Esophagus mucosa (tissue), 1 donor: ENCODE measurements around the gene NFKBIZ. TPM values are rescaled to one million over a fixed set of nuclear protein-coding genes. Genes with fewer than 3 reads are reported as not detected.

Source experiments
- ATAC-seq: fragments of 200-7000 bp; cut with Tn5 transposase; one replicate; pipeline ENCODE4 v1.9.1; 2020
- total RNA-seq: library from RNA; stranded (reverse); gene quantifications from one replicate; pipeline ENCODE4 v1.2.4, GENCODE V29; 2023
- donor health status: DM: yes; HTN: yes; CAD: no.

The NFKBIZ gene, protein sequence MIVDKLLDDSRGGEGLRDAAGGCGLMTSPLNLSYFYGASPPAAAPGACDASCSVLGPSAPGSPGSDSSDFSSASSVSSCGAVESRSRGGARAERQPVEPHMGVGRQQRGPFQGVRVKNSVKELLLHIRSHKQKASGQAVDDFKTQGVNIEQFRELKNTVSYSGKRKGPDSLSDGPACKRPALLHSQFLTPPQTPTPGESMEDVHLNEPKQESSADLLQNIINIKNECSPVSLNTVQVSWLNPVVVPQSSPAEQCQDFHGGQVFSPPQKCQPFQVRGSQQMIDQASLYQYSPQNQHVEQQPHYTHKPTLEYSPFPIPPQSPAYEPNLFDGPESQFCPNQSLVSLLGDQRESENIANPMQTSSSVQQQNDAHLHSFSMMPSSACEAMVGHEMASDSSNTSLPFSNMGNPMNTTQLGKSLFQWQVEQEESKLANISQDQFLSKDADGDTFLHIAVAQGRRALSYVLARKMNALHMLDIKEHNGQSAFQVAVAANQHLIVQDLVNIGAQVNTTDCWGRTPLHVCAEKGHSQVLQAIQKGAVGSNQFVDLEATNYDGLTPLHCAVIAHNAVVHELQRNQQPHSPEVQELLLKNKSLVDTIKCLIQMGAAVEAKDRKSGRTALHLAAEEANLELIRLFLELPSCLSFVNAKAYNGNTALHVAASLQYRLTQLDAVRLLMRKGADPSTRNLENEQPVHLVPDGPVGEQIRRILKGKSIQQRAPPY
- 56.3 TPM for total RNA-seq

- ATAC-seq: peak; percentile 93
These were observed at the start of gene NFKBIZ for GRCh38 chr3:101848754-101849713. NFKBIZ (plus strand) TSS chr3:101849514; CDS start chr3:101849629, 115 bp downstream.

DNA sequence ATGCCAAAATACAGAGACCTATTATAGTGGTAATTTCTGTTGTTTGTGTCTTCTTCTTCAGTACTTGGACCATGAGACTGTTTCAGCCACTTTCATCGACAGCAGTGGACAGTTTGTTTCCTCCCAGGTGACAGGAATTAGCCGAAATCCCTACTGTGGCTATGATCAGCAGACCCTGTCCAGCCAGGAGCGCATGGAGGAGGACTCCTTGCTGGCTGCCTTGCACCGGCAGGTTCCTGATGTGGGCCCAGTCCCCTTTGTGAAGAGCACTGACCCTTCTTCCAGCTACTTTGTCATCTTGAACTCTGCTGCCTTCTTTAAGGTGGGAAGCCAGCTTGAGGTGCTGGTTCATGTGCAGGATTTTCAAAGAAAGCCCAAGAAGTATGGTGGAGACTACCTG is 48.1 kb upstream of the NFKBIZ start:
- no peak for ATAC-seq

- ATAC-seq: no peak
These were observed 47.1 kb upstream of the NFKBIZ start for GRCh38 chr3:101802179-101802578.

GRCh38 chr3:101803173-101803782 is 46.0 kb upstream of the NFKBIZ start:
- ATAC-seq: peak; percentile 94

- no peak for ATAC-seq
These were observed 45.4 kb upstream of the NFKBIZ start for GRCh38 chr3:101803939-101804338.

GRCh38 chr3:101806491-101806890 is 42.8 kb upstream of the NFKBIZ start:
- ATAC-seq: no peak

- no peak for ATAC-seq
These were observed 41.4 kb upstream of the NFKBIZ start for GRCh38 chr3:101807888-101808287.

DNA sequence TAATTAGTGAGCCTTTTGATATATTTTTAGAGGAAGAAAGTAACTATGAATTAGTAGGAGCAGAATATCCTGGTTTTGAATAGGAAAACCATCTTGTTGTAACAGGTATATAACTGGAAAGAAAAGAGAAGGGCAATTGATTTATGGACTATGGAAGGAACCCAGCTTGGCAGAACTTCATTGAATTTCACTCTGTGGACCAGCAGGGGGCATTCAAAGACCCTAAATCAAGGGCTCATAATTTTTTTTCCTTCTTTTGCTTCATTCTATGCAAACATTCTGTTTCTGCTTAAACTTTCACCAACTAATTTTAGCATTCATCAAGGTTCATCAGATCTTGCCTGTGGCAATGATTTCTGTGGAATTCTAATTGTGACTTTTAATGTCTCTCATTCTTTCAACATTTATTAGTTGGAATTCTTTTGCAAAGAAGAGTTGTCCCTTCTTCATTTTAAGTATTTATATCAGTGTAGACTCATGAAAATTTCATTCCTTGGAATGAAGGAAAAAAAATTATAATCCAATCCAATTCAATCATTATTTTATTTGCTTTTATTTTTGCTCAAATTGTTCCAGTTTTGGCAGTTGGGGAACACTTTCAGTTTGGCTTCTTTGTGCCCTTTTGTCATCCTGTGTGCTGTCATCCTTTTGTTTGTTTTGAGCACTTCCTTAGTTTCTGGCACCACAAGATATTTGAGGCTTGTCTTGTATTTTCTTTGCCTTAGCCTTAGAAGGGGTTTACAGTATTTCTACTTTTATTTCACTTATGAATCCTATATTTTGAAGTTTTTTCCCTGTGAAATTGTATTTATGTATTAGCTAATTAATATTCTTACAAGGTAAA is 39.9 kb upstream of the NFKBIZ start:
- peak; percentile 50 for ATAC-seq

GRCh38 chr3:101810022-101810418 is 39.3 kb upstream of the NFKBIZ start:
- no peak for ATAC-seq

- ATAC-seq: no peak
These were observed 37.4 kb upstream of the NFKBIZ start for GRCh38 chr3:101811875-101812274.

DNA sequence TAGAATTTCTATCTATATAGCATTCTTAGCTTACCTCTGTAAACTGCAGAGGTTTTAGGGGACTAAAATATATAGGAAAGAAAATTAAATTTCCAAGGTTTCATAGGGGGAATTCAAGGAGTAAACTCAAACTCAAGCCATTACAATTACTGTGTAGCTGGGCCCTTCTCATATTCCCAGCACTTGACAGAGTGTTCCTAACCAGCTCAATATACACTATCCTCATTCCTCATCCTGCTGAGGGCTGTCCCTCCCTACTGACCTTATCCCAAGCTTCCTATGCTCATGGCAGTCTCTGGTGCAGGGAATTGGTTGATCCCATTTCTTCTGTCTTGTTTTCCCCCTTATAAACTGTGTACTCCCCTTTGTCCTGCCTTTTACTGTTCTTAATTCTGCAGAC is 36.4 kb upstream of the NFKBIZ start:
- no peak for ATAC-seq

- no peak for ATAC-seq
These were observed 35.4 kb upstream of the NFKBIZ start for GRCh38 chr3:101813817-101814440.

- ATAC-seq: no peak
These were observed 34.5 kb upstream of the NFKBIZ start for GRCh38 chr3:101814835-101815234.

DNA sequence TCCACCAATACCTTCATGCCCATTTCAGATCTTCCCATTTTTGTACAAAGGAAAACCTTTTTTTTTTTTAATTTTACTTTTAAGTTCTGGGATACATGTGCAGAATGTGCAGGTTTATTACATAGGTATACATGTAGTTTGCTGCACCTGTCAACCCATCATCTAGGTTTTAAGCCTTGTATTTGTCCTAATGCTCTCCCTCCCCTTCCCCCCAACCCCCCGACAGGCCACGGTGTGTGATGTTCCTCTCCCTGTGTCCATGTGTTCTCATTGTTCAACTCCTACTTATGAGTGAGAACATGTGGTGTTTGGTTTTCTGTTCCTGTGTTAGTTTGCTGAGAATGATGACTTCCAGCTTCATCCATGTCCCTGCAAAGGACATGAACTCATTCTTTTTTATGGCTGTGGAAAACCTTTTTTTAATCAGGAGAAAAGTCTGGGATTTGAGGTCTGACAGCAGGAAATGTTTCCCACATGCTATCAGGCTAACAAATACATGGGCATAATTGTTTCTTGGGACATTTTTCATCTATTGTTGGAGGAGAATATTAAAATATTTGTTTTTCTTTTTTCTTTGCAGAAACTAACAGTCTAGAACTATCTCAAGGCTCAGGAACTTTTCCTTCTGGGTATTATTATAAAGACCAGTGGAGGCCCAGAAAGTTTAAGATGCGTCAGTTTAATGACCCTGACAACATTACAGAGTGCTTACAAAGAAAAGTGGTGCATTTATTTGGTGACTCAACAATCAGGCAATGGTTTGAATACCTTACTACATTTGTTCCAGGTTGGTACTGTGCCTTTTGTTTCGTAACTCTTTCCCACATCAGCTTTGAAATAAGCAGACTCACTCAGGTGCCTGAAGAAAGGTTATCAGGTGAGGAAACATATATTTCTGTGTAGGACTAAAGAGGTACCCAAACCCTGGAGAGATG is 32.8 kb upstream of the NFKBIZ start:
- peak; percentile 76 for ATAC-seq

DNA sequence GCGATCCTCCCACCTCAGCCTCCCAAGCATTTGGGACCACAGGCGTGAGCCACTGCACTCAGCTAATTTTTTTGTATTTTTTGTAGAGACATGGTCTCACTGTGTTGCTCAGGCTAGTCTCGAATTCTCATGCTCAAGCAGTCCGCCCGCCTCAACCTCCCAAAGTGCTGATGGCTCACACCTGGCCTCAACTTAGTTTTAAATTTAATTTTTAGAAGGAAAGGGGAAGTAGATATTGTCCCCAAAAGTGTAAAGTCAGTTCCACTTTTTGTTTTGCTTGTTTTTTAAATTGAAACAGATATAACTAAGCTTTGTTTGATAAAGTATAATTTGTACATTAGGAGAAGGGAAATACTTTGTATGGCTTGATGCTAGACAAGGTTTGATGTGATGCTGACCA is 31.3 kb upstream of the NFKBIZ start:
- ATAC-seq: no peak

DNA sequence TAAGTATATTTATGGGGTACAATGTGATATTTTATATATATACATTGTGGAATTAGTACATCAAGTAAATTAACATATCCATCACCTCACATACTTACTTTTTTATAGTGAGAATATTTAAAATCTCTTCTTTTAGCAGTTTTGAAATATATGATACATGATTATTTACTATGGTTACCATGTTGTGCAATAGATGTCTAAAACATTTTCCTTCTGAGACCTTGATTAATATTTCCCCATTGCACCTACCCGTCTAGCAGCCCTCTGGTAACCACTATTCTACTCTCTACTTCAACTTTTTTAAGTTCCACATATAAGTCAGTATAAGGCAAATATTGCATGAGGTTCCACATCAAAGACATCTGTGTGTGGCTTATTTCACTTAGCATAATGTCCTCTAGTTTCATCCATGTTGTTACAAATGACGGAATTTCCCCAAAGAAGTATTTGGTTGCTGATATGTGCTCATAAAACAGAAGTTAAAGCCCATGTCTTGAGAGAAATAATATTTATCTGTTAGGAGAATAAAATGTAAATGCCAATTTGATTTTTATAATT is 29.6 kb upstream of the NFKBIZ start:
- ATAC-seq: no peak

DNA sequence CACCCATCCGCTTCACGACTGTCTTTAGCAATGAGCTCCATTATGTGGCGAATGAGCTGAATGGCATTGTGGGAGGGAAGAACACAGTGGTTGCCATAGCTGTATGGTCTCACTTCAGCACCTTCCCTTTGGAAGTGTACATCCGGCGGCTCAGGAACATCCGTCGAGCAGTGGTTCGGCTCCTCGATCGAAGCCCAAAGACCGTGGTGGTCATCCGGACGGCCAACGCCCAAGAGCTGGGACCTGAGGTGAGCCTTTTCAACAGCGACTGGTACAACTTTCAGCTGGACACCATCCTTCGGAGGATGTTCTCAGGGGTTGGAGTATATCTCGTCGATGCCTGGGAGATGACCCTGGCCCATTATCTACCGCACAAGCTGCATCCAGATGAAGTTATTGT is 27.8 kb upstream of the NFKBIZ start:
- no peak for ATAC-seq

GRCh38 chr3:101823525-101823924 is 25.8 kb upstream of the NFKBIZ start:
- no peak for ATAC-seq

- ATAC-seq: no peak
These were observed 24.6 kb upstream of the NFKBIZ start for GRCh38 chr3:101824702-101825101.
